ENCODE results near the gene TMEM115. TPM values are rescaled to one million over a fixed set of nuclear protein-coding genes. Genes with fewer than 3 reads are reported as not detected.

Gene TMEM115
- total RNA-seq, 6 experiments from 2014 or later, result 15.0 to 30.9 (median 19.2) TPM

DNA sequence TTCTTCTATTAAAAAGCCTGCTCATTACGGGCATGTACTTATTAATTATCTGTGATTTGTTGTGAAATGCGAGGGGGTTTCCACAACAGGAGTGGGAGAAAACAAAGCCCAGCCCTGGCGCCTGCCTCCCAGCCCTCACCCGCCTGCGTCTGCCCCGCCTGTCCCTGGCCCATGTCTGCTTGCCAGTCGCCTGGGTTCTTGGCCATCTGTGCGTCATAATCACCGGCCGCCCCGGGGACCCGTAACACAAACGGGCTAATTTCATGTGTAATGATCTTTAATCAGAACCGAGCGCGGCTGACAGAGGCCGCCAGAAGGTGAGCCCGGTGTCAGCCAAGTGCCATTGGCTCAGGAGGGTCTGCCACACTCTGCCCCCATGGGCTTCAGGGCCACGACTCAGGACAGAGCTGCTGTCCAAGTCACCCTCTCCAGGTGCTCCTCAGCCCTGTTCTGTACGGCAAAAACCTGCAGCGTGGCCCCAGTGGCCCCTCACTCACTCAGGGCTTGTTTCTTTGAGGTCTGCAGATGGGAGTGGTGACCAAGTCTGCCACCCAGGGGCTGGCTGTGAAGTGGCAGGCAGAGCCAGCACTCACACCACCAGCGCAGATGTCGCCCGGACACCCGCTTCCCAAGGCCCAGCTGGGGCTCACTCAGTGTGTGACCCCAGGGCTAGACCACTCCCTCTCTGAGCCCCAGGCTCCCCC, 28.8 kb upstream of the TMEM115 start:
- DNase-seq, result no peak
- WGBS (ENCODE audit: insufficient coverage, low coverage, low lambda C conversion rate, missing lambda C conversion rate), result 51% methylated on average over 3 of the region's 25 CpGs
- no peak for TF ChIP-seq POLR2A (IDR thresholded peaks at IDR 0.05)
- TF ChIP-seq, protein P1, sequence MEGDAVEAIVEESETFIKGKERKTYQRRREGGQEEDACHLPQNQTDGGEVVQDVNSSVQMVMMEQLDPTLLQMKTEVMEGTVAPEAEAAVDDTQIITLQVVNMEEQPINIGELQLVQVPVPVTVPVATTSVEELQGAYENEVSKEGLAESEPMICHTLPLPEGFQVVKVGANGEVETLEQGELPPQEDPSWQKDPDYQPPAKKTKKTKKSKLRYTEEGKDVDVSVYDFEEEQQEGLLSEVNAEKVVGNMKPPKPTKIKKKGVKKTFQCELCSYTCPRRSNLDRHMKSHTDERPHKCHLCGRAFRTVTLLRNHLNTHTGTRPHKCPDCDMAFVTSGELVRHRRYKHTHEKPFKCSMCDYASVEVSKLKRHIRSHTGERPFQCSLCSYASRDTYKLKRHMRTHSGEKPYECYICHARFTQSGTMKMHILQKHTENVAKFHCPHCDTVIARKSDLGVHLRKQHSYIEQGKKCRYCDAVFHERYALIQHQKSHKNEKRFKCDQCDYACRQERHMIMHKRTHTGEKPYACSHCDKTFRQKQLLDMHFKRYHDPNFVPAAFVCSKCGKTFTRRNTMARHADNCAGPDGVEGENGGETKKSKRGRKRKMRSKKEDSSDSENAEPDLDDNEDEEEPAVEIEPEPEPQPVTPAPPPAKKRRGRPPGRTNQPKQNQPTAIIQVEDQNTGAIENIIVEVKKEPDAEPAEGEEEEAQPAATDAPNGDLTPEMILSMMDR (IDR thresholded peaks at IDR 0.05), result peak in 1 of 4 donors; percentile 7
- no peak overlapping the region for H3K4me3 ChIP-seq
- intact Hi-C loops (cut with DNase I), result no loop called here
- H3K4me1 ChIP-seq, result no peaks in the 10 kb centered on the region
- H3K27ac ChIP-seq, result no peak overlapping the region
- no peaks in the 10 kb centered on the region for H3K27me3 ChIP-seq
- H3K36me3 ChIP-seq, result no peaks in the 10 kb centered on the region
- H3K9me3 ChIP-seq, result no peaks in the 10 kb centered on the region
- ATAC-seq, result peak in 1 of 4 donors; percentile 14

DNA sequence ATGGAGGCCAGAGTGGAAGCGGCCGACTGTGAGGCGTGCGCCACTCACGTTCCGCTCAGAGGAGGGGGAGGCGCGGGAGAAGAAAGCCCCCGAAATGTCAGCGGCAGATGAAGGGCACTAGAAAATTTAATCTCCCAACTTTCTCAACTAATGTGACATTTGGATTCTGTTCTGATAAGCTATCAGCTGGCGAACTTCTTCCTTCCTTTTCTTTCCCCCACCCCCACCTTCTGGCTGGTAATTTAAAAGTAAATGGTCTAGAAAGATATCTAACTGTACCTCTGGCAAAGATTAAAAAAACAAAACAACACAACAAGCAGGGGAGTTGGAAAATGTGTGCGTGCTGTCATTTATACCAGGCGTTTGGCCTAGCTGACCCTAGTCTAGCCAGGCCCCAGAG, 26.4 kb upstream of the TMEM115 start:
- Histone ChIP-seq H3K4me1 (no peaks in the 10 kb centered on the region), H3K4me3 (no peak overlapping the region), H3K36me3 (no peaks in the 10 kb centered on the region), H3K27me3 (no peaks in the 10 kb centered on the region), H3K9me3 (no peaks in the 10 kb centered on the region), H3K27ac (no peak overlapping the region)
- intact Hi-C loops (cut with DNase I), result no loop called here
- TF ChIP-seq, protein P1 (IDR thresholded peaks at IDR 0.05), result no peak
- TF ChIP-seq POLR2A (IDR thresholded peaks at IDR 0.05), result no peak
- no peak for DNase-seq
- WGBS (ENCODE audit: insufficient coverage, low coverage, low lambda C conversion rate, missing lambda C conversion rate), result 70% methylated on average over 5 of the region's 13 CpGs
- no peak for ATAC-seq

DNA sequence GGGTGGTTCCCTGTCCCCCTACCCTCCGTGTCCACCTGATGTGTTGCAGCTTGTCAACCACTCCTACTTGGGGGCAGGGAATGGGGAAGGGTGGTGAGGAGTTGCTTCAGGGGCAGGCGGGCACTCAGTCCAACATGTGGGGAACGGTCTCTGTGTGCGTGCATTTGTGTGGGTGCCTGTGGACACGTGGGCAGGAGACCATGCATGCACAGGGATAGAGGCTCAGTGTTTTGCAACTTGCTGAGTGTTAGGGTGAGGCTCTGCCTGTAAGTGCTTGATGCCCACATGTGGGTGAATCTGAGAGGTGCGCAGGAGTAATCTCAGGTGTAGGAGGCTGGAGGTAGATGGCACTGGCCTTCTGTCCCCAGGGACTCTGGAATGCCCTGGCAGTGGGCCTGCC, 24.4 kb upstream of the TMEM115 start:
- 40% methylated on average over 1 of the region's 6 CpGs for WGBS (ENCODE audit: insufficient coverage, low coverage, low lambda C conversion rate, missing lambda C conversion rate)
- ATAC-seq (no peak), DNase-seq (no peak)
- Histone ChIP-seq H3K4me1 (no peaks in the 10 kb centered on the region), H3K27ac (no peak overlapping the region), H3K4me3 (no peak overlapping the region), H3K36me3 (no peaks in the 10 kb centered on the region), H3K27me3 (no peaks in the 10 kb centered on the region), H3K9me3 (no peaks in the 10 kb centered on the region)
- TF ChIP-seq, protein P1 (IDR thresholded peaks at IDR 0.05), result no peak
- no peak for TF ChIP-seq POLR2A (IDR thresholded peaks at IDR 0.05)
- intact Hi-C loops (cut with DNase I), result no loop called here

DNA sequence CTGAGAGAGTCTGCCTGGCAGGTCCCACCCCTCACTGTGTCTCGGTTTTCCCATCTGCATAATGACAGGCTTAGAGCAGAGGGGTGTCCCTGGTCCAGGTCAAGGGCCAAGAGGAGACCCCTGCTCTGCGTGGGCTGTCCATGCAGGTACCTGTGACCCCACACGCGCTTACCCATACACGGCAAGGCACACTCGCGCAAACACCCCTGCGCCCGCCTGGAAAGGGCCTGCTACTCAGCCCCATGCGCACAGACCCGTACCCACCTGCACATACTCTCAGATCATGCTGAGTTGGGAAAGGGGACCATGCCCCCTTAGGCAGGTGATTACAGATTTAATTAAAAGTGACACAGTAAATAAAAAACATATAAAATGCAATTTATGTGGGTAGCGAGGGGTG, 23.4 kb upstream of the TMEM115 start:
- Histone ChIP-seq H3K27me3 (no peaks in the 10 kb centered on the region), H3K4me3 (no peak overlapping the region), H3K27ac (no peak overlapping the region), H3K4me1 (no peaks in the 10 kb centered on the region), H3K36me3 (no peaks in the 10 kb centered on the region), H3K9me3 (no peaks in the 10 kb centered on the region)
- TF ChIP-seq, protein P1 (IDR thresholded peaks at IDR 0.05), result no peak
- TF ChIP-seq POLR2A (IDR thresholded peaks at IDR 0.05), result no peak
- ATAC-seq (no peak), DNase-seq (no peak)
- intact Hi-C loops (cut with DNase I), result no loop called here
- WGBS (ENCODE audit: insufficient coverage, low coverage, low lambda C conversion rate, missing lambda C conversion rate), result 95% methylated on average over 11 of the region's 12 CpGs

Data from right lobe of liver (tissue), 6 donors.